ENCODE measurements around the gene NKD2.
A peak's percentile ranks its signal among the peaks of the same experiment; 100 is the strongest.

NKD2 gene

DNA sequence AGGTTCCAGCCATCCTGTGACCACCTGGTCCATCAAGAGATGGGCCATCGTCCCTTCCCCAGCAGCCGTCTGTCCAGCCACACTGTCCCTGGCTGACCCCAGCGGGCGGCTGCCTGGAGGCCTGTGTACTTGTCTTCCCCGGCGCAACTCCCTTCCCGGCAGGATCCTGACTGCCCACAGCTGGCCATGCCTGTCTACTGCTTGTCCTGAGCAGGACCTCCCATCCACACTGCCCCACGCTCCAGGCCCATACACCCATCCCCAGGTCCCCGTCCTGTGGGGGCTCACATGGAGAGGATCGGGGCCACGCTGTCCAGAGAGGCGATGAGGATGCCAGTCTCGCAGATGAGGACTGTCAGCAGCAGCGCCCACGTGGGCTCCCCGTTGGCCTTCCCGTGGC is 67.8 kb downstream of the NKD2 start:
- Mint-ChIP-seq H3K9me3 (no peaks in the 10 kb centered on the region), H3K27ac (peak overlapping the region; percentile 75), H3K4me1 (peaks cover 12% of the 10 kb centered on the region), H3K27me3 (ENCODE audit: low read depth, poor library complexity) (peaks cover 2% of the 10 kb centered on the region), H3K4me3 (no peak overlapping the region), H3K36me3 (ENCODE audit: low read depth) (peaks cover 12% of the 10 kb centered on the region)
- TF ChIP-seq, protein P1, sequence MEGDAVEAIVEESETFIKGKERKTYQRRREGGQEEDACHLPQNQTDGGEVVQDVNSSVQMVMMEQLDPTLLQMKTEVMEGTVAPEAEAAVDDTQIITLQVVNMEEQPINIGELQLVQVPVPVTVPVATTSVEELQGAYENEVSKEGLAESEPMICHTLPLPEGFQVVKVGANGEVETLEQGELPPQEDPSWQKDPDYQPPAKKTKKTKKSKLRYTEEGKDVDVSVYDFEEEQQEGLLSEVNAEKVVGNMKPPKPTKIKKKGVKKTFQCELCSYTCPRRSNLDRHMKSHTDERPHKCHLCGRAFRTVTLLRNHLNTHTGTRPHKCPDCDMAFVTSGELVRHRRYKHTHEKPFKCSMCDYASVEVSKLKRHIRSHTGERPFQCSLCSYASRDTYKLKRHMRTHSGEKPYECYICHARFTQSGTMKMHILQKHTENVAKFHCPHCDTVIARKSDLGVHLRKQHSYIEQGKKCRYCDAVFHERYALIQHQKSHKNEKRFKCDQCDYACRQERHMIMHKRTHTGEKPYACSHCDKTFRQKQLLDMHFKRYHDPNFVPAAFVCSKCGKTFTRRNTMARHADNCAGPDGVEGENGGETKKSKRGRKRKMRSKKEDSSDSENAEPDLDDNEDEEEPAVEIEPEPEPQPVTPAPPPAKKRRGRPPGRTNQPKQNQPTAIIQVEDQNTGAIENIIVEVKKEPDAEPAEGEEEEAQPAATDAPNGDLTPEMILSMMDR (IDR thresholded peaks at IDR 0.05), result no peak
- DNase-seq, result no peak

DNA sequence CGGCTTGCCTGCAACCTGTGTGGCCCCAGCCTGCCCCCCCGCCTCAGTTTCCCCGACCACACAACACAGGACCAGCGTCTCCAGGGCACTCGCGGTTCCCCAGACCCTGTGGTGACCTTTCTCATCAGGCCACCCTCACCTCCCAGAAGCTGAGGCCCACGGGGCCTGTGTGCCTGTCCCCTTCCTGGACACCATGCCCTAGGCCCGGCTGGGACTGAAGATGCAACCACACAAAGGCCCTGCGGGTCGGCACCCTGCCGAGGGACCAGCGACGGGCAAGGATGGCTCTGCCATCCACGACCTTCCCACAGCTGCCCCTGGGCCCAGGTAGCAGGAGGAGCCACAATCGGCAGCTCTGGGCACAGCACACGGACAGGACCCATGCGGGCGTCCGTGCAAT is 68.4 kb downstream of the NKD2 start:
- no peak for DNase-seq
- Mint-ChIP-seq H3K4me1 (peaks cover 12% of the 10 kb centered on the region), H3K9me3 (no peaks in the 10 kb centered on the region), H3K27me3 (ENCODE audit: low read depth, poor library complexity) (peaks cover 2% of the 10 kb centered on the region), H3K27ac (no peak overlapping the region), H3K4me3 (no peak overlapping the region), H3K36me3 (ENCODE audit: low read depth) (peaks cover 13% of the 10 kb centered on the region)
- TF ChIP-seq, protein P1 (IDR thresholded peaks at IDR 0.05), result no peak

DNA sequence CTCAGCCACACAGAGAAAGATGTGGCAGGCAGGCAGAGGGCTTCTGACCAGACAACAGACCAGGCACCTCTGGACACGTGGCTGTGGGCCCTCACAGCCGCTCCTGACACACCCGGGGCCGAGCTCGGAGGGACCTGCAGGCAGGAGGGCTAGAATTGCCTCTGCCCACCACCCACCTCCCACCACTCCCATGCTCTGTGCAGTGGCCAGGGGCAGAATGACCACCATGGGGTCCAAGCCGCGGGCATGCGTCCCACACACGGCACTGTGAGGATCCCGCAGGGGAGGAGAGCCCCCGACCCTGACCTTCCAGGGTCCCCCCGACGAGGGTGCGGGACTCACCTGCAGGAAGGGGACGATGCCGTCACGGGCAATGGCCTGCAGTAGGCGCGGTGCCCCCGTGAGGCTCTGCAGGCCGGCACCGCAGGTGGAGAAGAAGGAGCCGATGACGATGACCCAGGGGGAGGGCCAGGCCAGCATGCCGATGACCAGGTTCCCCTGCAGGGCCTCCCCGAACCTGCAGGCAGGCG is 69.0 kb downstream of the NKD2 start:
- Mint-ChIP-seq H3K4me3 (no peak overlapping the region), H3K27me3 (ENCODE audit: low read depth, poor library complexity) (peaks cover 2% of the 10 kb centered on the region), H3K27ac (no peak overlapping the region), H3K9me3 (no peaks in the 10 kb centered on the region), H3K4me1 (peaks cover 12% of the 10 kb centered on the region), H3K36me3 (ENCODE audit: low read depth) (peaks cover 13% of the 10 kb centered on the region)
- TF ChIP-seq, protein P1 (IDR thresholded peaks at IDR 0.05), result no peak
- no peak for DNase-seq

DNA sequence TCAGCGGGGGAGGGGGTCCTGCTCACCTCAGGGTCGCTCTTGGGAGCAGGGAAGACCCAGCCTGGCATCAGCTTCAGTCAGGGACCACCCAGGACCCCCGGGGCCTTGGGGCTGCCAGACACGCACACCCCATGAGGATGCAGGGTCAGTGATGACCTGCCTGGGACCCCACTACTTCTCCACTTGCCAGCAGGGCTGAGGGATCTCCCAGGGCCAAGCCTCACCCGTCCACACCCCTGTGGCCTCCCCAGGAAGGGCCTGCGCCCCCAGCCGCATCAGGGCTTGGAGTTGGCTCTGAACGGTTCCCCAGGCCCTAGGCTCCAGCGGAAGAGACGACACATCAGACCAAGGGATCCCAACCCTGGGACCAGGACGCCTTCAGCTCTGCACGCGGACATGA is 69.6 kb downstream of the NKD2 start:
- TF ChIP-seq, protein P1 (IDR thresholded peaks at IDR 0.05), result no peak
- peaks cover 12% of the 10 kb centered on the region for H3K4me1 Mint-ChIP-seq
- peaks cover 2% of the 10 kb centered on the region for H3K27me3 Mint-ChIP-seq (ENCODE audit: low read depth, poor library complexity)
- H3K36me3 Mint-ChIP-seq (ENCODE audit: low read depth), result peaks cover 13% of the 10 kb centered on the region
- no peak overlapping the region for H3K27ac Mint-ChIP-seq
- DNase-seq, result no peak
- H3K9me3 Mint-ChIP-seq, result no peaks in the 10 kb centered on the region
- no peak overlapping the region for H3K4me3 Mint-ChIP-seq

DNA sequence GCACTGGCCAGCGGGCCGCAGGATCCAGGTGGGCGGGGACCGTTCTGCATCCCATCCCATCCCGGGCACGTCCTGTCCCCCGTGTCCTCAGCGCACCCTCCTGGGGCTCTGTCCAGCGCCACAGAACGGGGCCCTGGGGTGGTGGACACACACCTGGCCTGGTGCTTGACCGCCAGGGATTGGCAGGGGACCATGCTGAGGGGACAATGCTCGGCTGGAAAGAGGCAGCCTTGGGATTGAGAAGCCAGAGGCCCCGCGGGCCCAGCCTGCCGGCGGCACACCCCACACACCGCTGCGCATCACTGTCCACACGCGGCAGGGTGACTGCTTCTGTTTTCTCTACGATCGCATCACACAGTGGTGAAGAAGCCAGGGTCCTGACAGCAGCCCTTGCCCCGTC is 70.2 kb downstream of the NKD2 start:
- H3K27me3 Mint-ChIP-seq (ENCODE audit: low read depth, poor library complexity), result peaks cover 2% of the 10 kb centered on the region
- peaks cover 13% of the 10 kb centered on the region for H3K36me3 Mint-ChIP-seq (ENCODE audit: low read depth)
- H3K27ac Mint-ChIP-seq, result no peak overlapping the region
- no peak for DNase-seq
- H3K9me3 Mint-ChIP-seq, result no peaks in the 10 kb centered on the region
- peaks cover 12% of the 10 kb centered on the region for H3K4me1 Mint-ChIP-seq
- TF ChIP-seq, protein P1 (IDR thresholded peaks at IDR 0.05), result no peak
- H3K4me3 Mint-ChIP-seq, result no peak overlapping the region

DNA sequence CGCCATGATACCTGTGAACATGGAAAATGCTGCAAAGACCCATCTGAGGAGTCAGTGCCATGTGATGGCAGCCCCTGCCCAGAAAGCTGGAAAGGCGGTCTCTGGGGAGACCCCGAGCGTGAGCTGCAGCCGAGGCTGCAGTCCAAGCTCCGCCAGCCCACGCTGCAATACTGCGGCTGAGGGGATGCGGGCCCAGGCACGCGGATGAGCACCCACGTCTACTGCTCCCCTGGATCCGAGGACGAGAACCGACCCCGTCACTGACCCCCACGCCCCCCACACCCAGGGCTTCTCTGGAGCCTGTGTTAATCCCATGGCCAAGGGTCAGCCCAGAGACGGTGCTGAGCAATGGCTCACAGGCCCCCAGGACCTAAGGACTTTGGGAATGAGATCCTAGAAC is 70.9 kb downstream of the NKD2 start:
- Mint-ChIP-seq H3K27me3 (ENCODE audit: low read depth, poor library complexity) (peaks cover 2% of the 10 kb centered on the region), H3K36me3 (ENCODE audit: low read depth) (peaks cover 16% of the 10 kb centered on the region), H3K4me1 (peaks cover 12% of the 10 kb centered on the region), H3K4me3 (no peak overlapping the region), H3K27ac (no peak overlapping the region), H3K9me3 (no peaks in the 10 kb centered on the region)
- no peak for DNase-seq
- TF ChIP-seq, protein P1 (IDR thresholded peaks at IDR 0.05), result no peak
